GM12878 (cell line): ENCODE results near the gene POU3F2. TPM values are rescaled to one million over a fixed set of nuclear protein-coding genes. Genes with fewer than 3 reads are reported as not detected.

Source experiments
- ATAC-seq: fragments of 200-7000 bp; cut with Tn5 transposase; 3 replicates; pipeline ENCODE4 v1.9.1; 2020; ENCODE audit warnings: mild to moderate bottlenecking, moderate library complexity
- BruUV-seq: library from RNA; stranded (reverse); fragments of 400-500 nt; replicated peaks from 2 replicates; lab custom pipeline; 2021; lab: Mats Ljungman, UMichigan
- CTCF ChIA-PET: fragments of 300-600 bp; sonication (Branson Sonifier 250); formaldehyde crosslinking; extraction: SDS; loops from one replicate; lab custom pipeline; 2021; ENCODE audit warnings: inconsistent platforms; lab: Yijun Ruan, JAX
- POLR2A ChIA-PET: fragments of 350-600 bp; formaldehyde crosslinking; extraction: SDS; loops from one replicate; lab custom pipeline; 2021; ENCODE audit warnings: inconsistent platforms; lab: Charles Lee
- RAD21 ChIA-PET: fragments of 300-600 bp; sonication (Branson Sonifier 250); formaldehyde crosslinking; loops from one replicate; lab custom pipeline; 2023; ENCODE audit warnings: antibody characterized with exemption; ENCODE audit not compliant: unreplicated experiment; lab: Charles Lee
- SMC1A ChIA-PET: fragments of 300-600 bp; sonication (Branson Sonifier 250); formaldehyde crosslinking; loops from one replicate; lab custom pipeline; 2023; ENCODE audit not compliant: unreplicated experiment, uncharacterized antibody; lab: Charles Lee
- DNase-seq: peaks from one replicate; pipeline ENCODE4 v3.0.0-alpha.2; 2011; ENCODE audit warnings: low read depth, low spot score
- FAIRE-seq: peaks from 3 replicates; lab custom pipeline; 2011; peaks lifted over from hg19 to GRCh38; lab: Jason Lieb, UNC
- H2AFZ ChIP-seq: 2 replicates; pipeline ENCODE4 v1.6.0; 2011; ENCODE audit warnings: low read depth, low read length, control low read depth; ENCODE audit not compliant: control insufficient read depth
- H3K27ac ChIP-seq: 2 replicates; pipeline ENCODE4 v1.5.1; 2011; ENCODE audit warnings: control low read depth; ENCODE audit not compliant: control insufficient read depth, insufficient read depth
- H3K27me3 ChIP-seq, 2 experiments: replicated peaks in 1 of 2; 2 replicates each; pipeline versions ENCODE4 v1.6.0 to v1.6.1; 2011; ENCODE audit warnings: low read length in 1 of 2; ENCODE audit not compliant: control insufficient read depth in 2 of 2, insufficient read depth in 2 of 2
- H3K36me3 ChIP-seq, 2 experiments: 2 replicates each; pipeline ENCODE4 v1.5.1; 2011; ENCODE audit warnings: low read length in 1 of 2; ENCODE audit not compliant: control insufficient read depth in 2 of 2, insufficient read depth in 2 of 2
- H3K4me1 ChIP-seq: 2 replicates; pipeline ENCODE4 v1.6.1; 2011; ENCODE audit warnings: mild to moderate bottlenecking, low read length, moderate library complexity, mixed read lengths; ENCODE audit not compliant: control insufficient read depth, insufficient read depth
- H3K4me2 ChIP-seq: 2 replicates; pipeline ENCODE4 v1.6.0; 2011; ENCODE audit warnings: control low read depth; ENCODE audit not compliant: control insufficient read depth, insufficient read depth
- H3K4me3 ChIP-seq: fragments of 200-600 bp; sonication (generic); 2 replicates; pipeline ENCODE4 v1.5.1; 2016
- H3K79me2 ChIP-seq: 2 replicates; pipeline ENCODE4 v1.6.0; 2011; ENCODE audit warnings: low read length; ENCODE audit not compliant: control insufficient read depth, insufficient read depth
- H3K9ac ChIP-seq: 2 replicates; pipeline ENCODE4 v1.8.0; 2011; ENCODE audit warnings: low read length, control low read depth, mixed read lengths; ENCODE audit not compliant: control insufficient read depth, insufficient read depth
- H3K9me3 ChIP-seq: replicated peaks from 3 replicates; pipeline ENCODE4 v1.5.1; 2011; ENCODE audit warnings: mild to moderate bottlenecking, low read length; ENCODE audit not compliant: control insufficient read depth, insufficient read depth
- H4K20me1 ChIP-seq: 2 replicates; pipeline ENCODE4 v1.6.0; 2011; ENCODE audit not compliant: control insufficient read depth, insufficient read depth
- EGR1 ChIP-seq, 2 experiments: IDR thresholded peaks; 1 replicate in 1 of 2; 2 replicates in 1 of 2; pipeline ENCODE4 v1.6.1; 2011 to 2012; ENCODE audit warnings: low read depth in 2 of 2, low read length in 2 of 2, borderline replicate concordance in 1 of 2, mild to moderate bottlenecking in 1 of 2, moderate library complexity in 1 of 2
- ELK1 ChIP-seq: IDR thresholded peaks from 2 replicates; pipeline ENCODE4 v1.6.1; 2012; ENCODE audit warnings: low read depth, low read length, improper control_type of control experiment
- EZH2 ChIP-seq: IDR thresholded peaks from 2 replicates; pipeline ENCODE4 v1.6.1; 2012; ENCODE audit warnings: low read depth, mild to moderate bottlenecking, control low read depth, inconsistent platforms, low read length, borderline replicate concordance; ENCODE audit not compliant: control insufficient read depth
- HCFC1 ChIP-seq: fragments of 150-350 bp; IDR thresholded peaks from 2 replicates; pipeline ENCODE4 v1.6.1; 2014; ENCODE audit warnings: low read length
- HDAC2 ChIP-seq: fragments of 200-600 bp; sonication (generic); IDR thresholded peaks from 2 replicates; pipeline ENCODE4 v1.6.1; 2017
- NFIC ChIP-seq: IDR thresholded peaks from 2 replicates; pipeline ENCODE4 v1.6.1; 2012; ENCODE audit warnings: low read depth, mild to moderate bottlenecking, inconsistent platforms, low read length, moderate library complexity
- PBX3 ChIP-seq: IDR thresholded peaks from 2 replicates; pipeline ENCODE4 v1.6.1; 2011; ENCODE audit warnings: mild to moderate bottlenecking, low read depth, low read length, moderate library complexity; ENCODE audit not compliant: insufficient replicate concordance
- RB1 ChIP-seq: fragments of 450-650 bp; formaldehyde crosslinking; IDR thresholded peaks from 2 replicates; pipeline ENCODE4 v1.6.1; 2017; ENCODE audit warnings: mild to moderate bottlenecking, borderline replicate concordance
- STAT1 ChIP-seq: fragments of 450-650 bp; conservative IDR thresholded peaks from 2 replicates; pipeline ENCODE4 v1.6.1; 2014; ENCODE audit warnings: antibody characterized with exemption, mild to moderate bottlenecking
- TAF1 ChIP-seq: IDR thresholded peaks from 2 replicates; pipeline ENCODE4 v1.6.1; 2011; ENCODE audit warnings: mild to moderate bottlenecking, low read depth, low read length, borderline replicate concordance
- WGBS: methylation state at CpG from one replicate; pipeline ENCODE4 v1.1.6; 2016; ENCODE audit warnings: low lambda C conversion rate; ENCODE audit not compliant: insufficient replicate concordance, insufficient coverage; ENCODE audit errors: missing lambda C conversion rate; 5-methylcytosine and 5-hydroxymethylcytosine counted together
- in situ Hi-C: fragments of 300-500 bp; cut with MboI; formaldehyde crosslinking; loops from 9 replicates; pipeline ENCODE4 v1.14.3; 2018; ENCODE audit warnings: mixed read lengths
- intact Hi-C: fragments of 100-400 bp; cut with micrococcal nuclease; formaldehyde crosslinking; loops from one replicate; pipeline ENCODE4 v1.14.2; 2022; ENCODE audit not compliant: unreplicated experiment
- polyA plus RNA-seq, 11 experiments: library from polyadenylated mRNA; depleted of rRNA in 4 of 11; unstranded in 6 of 11; stranded (reverse) in 5 of 11; fragments of >200 nt; fragmentation: Nextera tagmentation in 4 of 11; fragmentation: Illumina TruSeq in 1 of 11; extraction: Ambion mirVana in 4 of 11; extraction: Trizol in 1 of 11; gene quantifications; 1 replicate in 1 of 11; 2 replicates in 10 of 11; pipeline versions ENCODE4 v1.2.1 to v1.2.3, GENCODE V29; 2011 to 2016; ENCODE audit warnings: inconsistent platforms in 2 of 11, missing spikeins in 2 of 11, low read depth in 1 of 11
- total RNA-seq, 4 experiments: library from RNA; depleted of rRNA in 3 of 4; stranded (reverse); fragments of >200 nt in 3 of 4; fragmentation: Illumina TruSeq in 1 of 4; extraction: Trizol in 1 of 4; gene quantifications; 2 replicates each; pipeline versions ENCODE4 v1.2.1 to v1.2.3, GENCODE V29; 2013 to 2021

The POU3F2 gene
- total and polyA plus RNA-seq, 10 of the 15 experiments (the other 5 are each of a cell fraction or from before 2014, with no cell fraction given) = not detected

- TF ChIP-seq PBX3 = no peak
- TF ChIP-seq STAT1 = no peak
- no peak for TF ChIP-seq ELK1
- TF ChIP-seq RB1 = no peak
- no peak for TF ChIP-seq HDAC2
These were observed 891 bp upstream of the POU3F2 start (continued) for GRCh38 chr6:98833307-98834059.

- 50% methylated on average over 41 of the region's 76 CpGs for WGBS
These were observed 1.0 kb downstream of the POU3F2 start for GRCh38 chr6:98835149-98836024.

More at GRCh38 chr6:98835149-98836024, 1.0 kb downstream of the POU3F2 start:
- FAIRE-seq (no peak), ATAC-seq (no peak), DNase-seq (no peak)
- H3K4me2 ChIP-seq = peak overlapping the region; percentile 25; the same call in 1 of the 2 replicates
- SMC1A ChIA-PET = no interaction called here
- no peak for TF ChIP-seq HCFC1
- TF ChIP-seq EZH2 = 0 out of 2 replicates have a peak, but pooled peaks have one; percentile 17
- 0 out of 3 replicates have a peak, but pooled peaks of 1 of the 2 experiments have one; percentile 11 for TF ChIP-seq EGR1 (IDR thresholded peaks at IDR 0.05; ENCODE audit: borderline replicate concordance in 1 of 2, low read depth in 2 of 2, low read length in 2 of 2)
- TF ChIP-seq TAF1 = no peak
- TF ChIP-seq NFIC = no peak
- no peaks in the 10 kb centered on the region for H4K20me1 ChIP-seq
- in situ Hi-C loops = no loop called here
- peaks cover 18 to 37% of the 10 kb centered on the region in 2 experiments for H3K27me3 ChIP-seq
- no peaks in the 10 kb centered on the region; the same call in 2 of the 3 replicates for H3K9me3 ChIP-seq
- no peaks in the 10 kb centered on the region for H3K79me2 ChIP-seq
- no TSS peak for BruUV-seq
- CTCF ChIA-PET = no interaction called here
- no peak overlapping the region for H2AFZ ChIP-seq
- no peak overlapping the region for H3K4me3 ChIP-seq
- RAD21 ChIA-PET = no interaction called here
- no peaks in the 10 kb centered on the region for H3K4me1 ChIP-seq
- no peak overlapping the region for H3K9ac ChIP-seq
- H3K36me3 ChIP-seq = no peaks in the 10 kb centered on the region
- H3K27ac ChIP-seq = no peak overlapping the region
- POLR2A ChIA-PET = no interaction called here
- intact Hi-C loops = loop anchor here (5.0 kb wide), 1 partner anchor 58 kb away; no protein-coding TSS in a partner anchor
